COLO668 (cell line): ENCODE results near the gene PNMA1.

Experiments used
- DNase-seq: peaks from one replicate; lab custom pipeline; 2025; ENCODE audit not compliant: unreplicated experiment; lab: John Stamatoyannopoulos, UW

The PNMA1 gene

DNA sequence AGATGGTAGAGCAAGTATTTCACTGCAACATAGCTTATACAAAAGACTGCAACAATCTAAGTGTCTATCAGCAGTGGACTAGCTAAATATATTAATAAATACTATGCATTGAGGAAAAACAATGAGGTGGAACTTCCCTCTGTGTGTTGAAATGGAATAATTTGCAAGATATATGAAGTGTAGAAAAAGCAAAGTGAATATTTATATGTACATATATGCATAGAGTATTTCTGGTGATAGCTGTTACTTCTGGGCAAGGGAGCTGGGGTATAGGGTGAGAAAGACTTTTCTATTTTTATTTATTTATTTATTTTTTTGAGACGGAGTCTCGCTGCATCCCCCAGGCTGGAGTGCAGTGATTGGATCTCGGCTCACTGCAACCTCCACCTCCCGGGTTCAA is 35.5 kb downstream of the PNMA1 start:
- no peak for DNase-seq

- no peak for DNase-seq
Observed at GRCh38 chr14:73674986-73675385, 39.2 kb downstream of the PNMA1 start.

DNA sequence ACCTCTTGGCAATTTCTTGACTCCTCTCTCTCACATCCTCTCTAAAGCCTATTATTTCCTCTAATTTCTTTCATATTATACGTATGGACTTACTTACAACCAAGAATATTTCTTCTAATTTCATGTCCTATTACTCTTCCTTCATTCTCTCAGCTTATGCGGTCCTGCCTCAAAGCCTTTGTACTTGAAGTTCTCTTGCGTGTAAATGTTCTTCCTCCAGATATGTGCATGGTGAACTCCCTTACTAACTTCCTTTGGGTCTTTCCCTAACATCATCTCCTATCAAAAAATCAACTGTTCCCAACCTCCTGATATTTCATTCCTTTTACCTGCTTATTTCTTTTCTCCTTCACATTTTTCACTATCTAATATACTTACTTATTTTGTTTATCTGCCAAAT is 46.3 kb downstream of the PNMA1 start:
- no peak for DNase-seq

- DNase-seq, result no peak
Observed at GRCh38 chr14:73666583-73666982, 47.6 kb downstream of the PNMA1 start.

DNA sequence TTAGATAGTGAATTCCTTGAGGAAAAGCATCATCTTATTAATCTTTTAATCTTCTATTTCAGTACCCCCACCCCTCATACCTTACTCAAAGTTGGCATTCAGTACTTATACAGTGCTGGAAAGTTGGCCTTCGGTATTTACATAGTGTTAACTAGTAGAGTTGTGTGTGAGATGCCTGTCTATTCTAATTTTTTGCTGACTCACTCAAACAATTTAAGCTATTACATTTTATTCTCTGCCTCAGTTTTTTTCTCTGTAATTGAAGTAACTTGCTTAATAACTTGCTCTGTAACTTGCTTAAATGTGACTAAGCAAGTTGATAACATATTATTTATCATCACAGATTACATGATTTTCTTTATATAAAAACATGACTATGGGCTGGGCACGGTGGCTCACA is 49.1 kb downstream of the PNMA1 start:
- no peak for DNase-seq

GRCh38 chr14:73663548-73664212 is 50.5 kb downstream of the PNMA1 start:
- no peak for DNase-seq

DNA sequence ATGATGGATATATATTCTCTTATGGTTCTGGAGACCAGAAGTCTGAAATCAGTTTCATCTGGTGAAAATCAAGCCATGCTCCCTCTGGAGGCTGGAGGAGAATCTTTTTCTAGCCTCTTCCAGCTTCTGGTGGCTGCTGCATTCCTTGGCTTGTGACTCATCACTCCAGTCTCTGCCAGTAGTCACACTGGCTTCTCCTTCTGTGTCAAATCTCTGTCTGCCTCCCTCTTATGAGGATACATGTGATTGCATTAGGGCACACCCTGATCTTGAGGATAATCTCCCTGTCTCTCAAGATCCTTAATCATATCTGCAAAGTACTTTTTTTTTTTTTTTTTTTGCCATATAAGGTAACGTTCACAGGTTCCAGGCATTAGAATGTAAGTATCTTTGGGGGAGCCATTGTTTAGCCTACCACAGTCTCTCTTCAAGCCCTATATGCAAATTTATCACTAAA is 51.7 kb downstream of the PNMA1 start:
- DNase-seq, result no peak

GRCh38 chr14:73661872-73662271 is 52.3 kb downstream of the PNMA1 start:
- no peak for DNase-seq
